ENCODE results near the gene IL3RA. TPM values are rescaled to one million over a fixed set of nuclear protein-coding genes. Genes with fewer than 3 reads are reported as not detected.
"Not testable (repeated sequence)": the region's sequence is repeated elsewhere in the genome, so short reads cannot be mapped to it uniquely, and the experiment has no call there.

IL3RA gene
- total RNA-seq, 1 donor from 2014 or later = not detected

- no peak for TF ChIP-seq CTCF (conservative IDR thresholded peaks at IDR 0.05)
Measured at GRCh38 chrX:1361275-1361674, 24.7 kb downstream of the IL3RA start.

GRCh38 chrX:1361910-1362309 is 25.3 kb downstream of the IL3RA start:
- Mint-ChIP-seq H3K4me1 (no peaks in the 10 kb centered on the region), H3K9me3 (no peaks in the 10 kb centered on the region), H3K27me3 (ENCODE audit: low read depth) (no peaks in the 10 kb centered on the region), H3K4me3 (no peak overlapping the region), H3K36me3 (ENCODE audit: low read depth) (peaks cover 16% of the 10 kb centered on the region), H3K27ac (ENCODE audit: unreplicated experiment) (no peak overlapping the region)
- TF ChIP-seq CTCF (conservative IDR thresholded peaks at IDR 0.05) = no peak
- DNase-seq (ENCODE audit: low read depth, low spot score) = no peak

More at GRCh38 chrX:1361275-1361674, 24.7 kb downstream of the IL3RA start:
- Mint-ChIP-seq H3K4me3 (no peak overlapping the region), H3K27ac (ENCODE audit: unreplicated experiment) (no peak overlapping the region), H3K27me3 (ENCODE audit: low read depth) (no peaks in the 10 kb centered on the region), H3K36me3 (ENCODE audit: low read depth) (peaks cover 16% of the 10 kb centered on the region), H3K4me1 (no peaks in the 10 kb centered on the region), H3K9me3 (no peaks in the 10 kb centered on the region)
- no peak for DNase-seq (ENCODE audit: low read depth, low spot score)

- H3K4me3 Mint-ChIP-seq; H3K36me3 Mint-ChIP-seq (ENCODE audit: low read depth); DNase-seq (ENCODE audit: low read depth, low spot score); H3K27me3 Mint-ChIP-seq (ENCODE audit: low read depth); H3K4me1 Mint-ChIP-seq; H3K27ac Mint-ChIP-seq (ENCODE audit: unreplicated experiment); H3K9me3 Mint-ChIP-seq: not testable (repeated sequence)
Measured at GRCh38 chrX:1366363-1366762, 29.8 kb downstream of the IL3RA start.

- no peaks in the 10 kb centered on the region for H3K9me3 Mint-ChIP-seq
- H3K27me3 Mint-ChIP-seq (ENCODE audit: low read depth) = no peaks in the 10 kb centered on the region
- DNase-seq (ENCODE audit: low read depth, low spot score) = no peak
- no peaks in the 10 kb centered on the region for H3K4me1 Mint-ChIP-seq
- H3K36me3 Mint-ChIP-seq (ENCODE audit: low read depth) = no peaks in the 10 kb centered on the region
- H3K27ac Mint-ChIP-seq (ENCODE audit: unreplicated experiment) = no peak overlapping the region
- TF ChIP-seq CTCF (conservative IDR thresholded peaks at IDR 0.05) = no peak
- peak overlapping the region; percentile 14 for H3K4me3 Mint-ChIP-seq
Measured at GRCh38 chrX:1368385-1368698, 31.8 kb downstream of the IL3RA start.

- no peak for TF ChIP-seq CTCF (conservative IDR thresholded peaks at IDR 0.05)
- no peak for DNase-seq (ENCODE audit: low read depth, low spot score)
- Mint-ChIP-seq H3K27ac (ENCODE audit: unreplicated experiment) (no peak overlapping the region), H3K4me3 (peak overlapping the region; percentile 78), H3K36me3 (ENCODE audit: low read depth) (peaks cover 2% of the 10 kb centered on the region), H3K27me3 (ENCODE audit: low read depth) (peaks cover 16% of the 10 kb centered on the region), H3K4me1 (peaks cover 3% of the 10 kb centered on the region), H3K9me3 (no peaks in the 10 kb centered on the region)
Measured at GRCh38 chrX:1378306-1378759, 41.7 kb downstream of the IL3RA start.

GRCh38 chrX:1380672-1381233 is 44.2 kb downstream of the IL3RA start:
- Mint-ChIP-seq H3K27me3 (ENCODE audit: low read depth) (peaks cover 17% of the 10 kb centered on the region), H3K4me1 (peaks cover 3% of the 10 kb centered on the region), H3K27ac (ENCODE audit: unreplicated experiment) (no peak overlapping the region), H3K9me3 (no peaks in the 10 kb centered on the region), H3K4me3 (peak overlapping the region; percentile 83), H3K36me3 (ENCODE audit: low read depth) (peaks cover 10% of the 10 kb centered on the region)
- no peak for TF ChIP-seq CTCF (conservative IDR thresholded peaks at IDR 0.05)
- DNase-seq (ENCODE audit: low read depth, low spot score) = no peak

Measured in neural crest cell (in vitro differentiated cells).